Measurements from ENCODE around the gene C20orf96. TPM values are rescaled to one million over a fixed set of nuclear protein-coding genes. Genes with fewer than 3 reads are reported as not detected.

Gene C20orf96
- total and polyA plus RNA-seq, 2 donors (not counting 3 experiments of a cell fraction or from before 2014, with no cell fraction given): 17.0 to 17.2 TPM

DNA sequence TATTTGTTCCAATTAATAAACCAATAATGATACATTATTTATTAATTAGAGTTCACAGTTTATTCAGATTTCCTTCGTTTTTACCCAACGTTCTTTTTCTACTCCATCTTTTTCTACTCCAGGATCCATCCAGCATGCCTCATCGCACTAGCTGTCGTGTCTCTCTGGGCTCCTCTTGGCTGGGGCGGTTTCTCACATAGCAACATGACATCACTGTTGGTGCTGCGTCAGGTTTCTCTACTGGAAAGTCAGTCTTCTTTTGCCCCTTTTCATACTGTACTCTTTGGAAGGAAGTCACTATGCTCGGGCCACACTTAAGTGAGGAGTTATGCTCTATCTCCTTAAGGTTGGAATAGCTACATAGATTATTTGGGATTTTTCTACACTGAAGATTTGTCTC is 21.1 kb upstream of the C20orf96 start:
- intact Hi-C loops (cut with micrococcal nuclease): no loop called here
- POLR2A ChIA-PET: no interaction called here
- no peak for FAIRE-seq

DNA sequence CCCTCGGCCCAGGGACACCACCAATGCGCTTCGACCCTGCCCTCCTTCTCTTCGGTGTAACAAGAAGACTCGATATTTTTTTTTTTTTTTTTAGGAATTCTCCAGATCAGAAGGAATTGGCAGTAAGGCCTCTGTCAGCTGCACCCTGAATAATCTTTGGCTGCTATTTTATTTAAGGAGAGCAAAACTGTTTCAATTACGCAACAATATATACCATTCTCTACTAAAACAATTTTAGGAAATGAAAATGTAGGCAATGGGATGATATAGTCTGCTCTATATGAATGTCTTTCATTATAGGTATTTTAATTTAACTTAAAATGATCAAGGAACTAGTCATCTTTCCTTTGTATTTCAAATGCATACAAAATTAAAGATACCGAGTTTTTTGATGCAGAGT is 20.1 kb upstream of the C20orf96 start:
- Histone ChIP-seq H3K27ac (ENCODE audit: insufficient read depth, low read depth, low read length) (peak overlapping the region; percentile 96), H2AFZ (ENCODE audit: low read depth, low read length) (no peak overlapping the region), H4K20me1 (replicated peaks; ENCODE audit: control insufficient read depth, extremely low read depth, insufficient read depth, low read length) (no peaks in the 10 kb centered on the region), H3K9me1 (replicated peaks; ENCODE audit: control insufficient read depth, extremely low read depth, insufficient read depth, low read length) (no peaks in the 10 kb centered on the region), H3K9me3 (replicated peaks; ENCODE audit: control insufficient read depth, insufficient read depth, low read length) (no peaks in the 10 kb centered on the region), H3K4me1 (ENCODE audit: control insufficient read depth, extremely low read depth, insufficient read depth, low read length) (peaks cover 31% of the 10 kb centered on the region), H3K36me3 (ENCODE audit: control insufficient read depth in 2 of 2, extremely low read depth in 1 of 2, insufficient read depth in 2 of 2, low read length in 2 of 2) (no peaks in the 10 kb centered on the region), H3K4me2 (ENCODE audit: insufficient read depth, low read length) (peak overlapping the region; percentile 37), H3K27me3 (ENCODE audit: control insufficient read depth in 2 of 2, insufficient read depth in 2 of 2, low read length in 2 of 2) (no peaks in the 10 kb centered on the region), H3K4me3 (replicated peaks in 1 of 3; ENCODE audit: insufficient read depth in 1 of 3, low read depth in 1 of 3, low read length in 3 of 3) (no peak overlapping the region), H3K9ac (replicated peaks; ENCODE audit: extremely low read depth, insufficient read depth, low read length) (peak overlapping the region; percentile 19), H3K79me2 (ENCODE audit: control insufficient read depth, insufficient read depth, low read length) (no peaks in the 10 kb centered on the region)
- intact Hi-C loops (cut with micrococcal nuclease) (loop anchor here (1.0 kb wide), 2 partner anchors 13 to 14 kb away; partner anchors contain the start of gene ZCCHC3), dilution Hi-C loops (cut with MboI; ENCODE audit: extremely low pct_ligation_motif_present, low sequenced_read_pairs) (no loop called here)
- CTCF ChIA-PET: interaction anchor here (1.1 to 2.0 kb wide), 5 partner anchors 11 to 121 kb away, joined by 3 to 18 read pairs (median 8); partner anchors contain the start of gene SOX12
- BruUV-seq (replicated peaks): no TSS peak
- FAIRE-seq (no peak), DNase-seq (ENCODE audit: low read depth, low spot score) (no peak)
- POLR2A ChIA-PET: interaction anchor here (0.7 to 1.8 kb wide), 4 partner anchors 12 to 673 kb away, joined by 5 to 9 read pairs (median 7); partner anchors contain the start of gene SOX12
- TF ChIP-seq, protein P1, sequence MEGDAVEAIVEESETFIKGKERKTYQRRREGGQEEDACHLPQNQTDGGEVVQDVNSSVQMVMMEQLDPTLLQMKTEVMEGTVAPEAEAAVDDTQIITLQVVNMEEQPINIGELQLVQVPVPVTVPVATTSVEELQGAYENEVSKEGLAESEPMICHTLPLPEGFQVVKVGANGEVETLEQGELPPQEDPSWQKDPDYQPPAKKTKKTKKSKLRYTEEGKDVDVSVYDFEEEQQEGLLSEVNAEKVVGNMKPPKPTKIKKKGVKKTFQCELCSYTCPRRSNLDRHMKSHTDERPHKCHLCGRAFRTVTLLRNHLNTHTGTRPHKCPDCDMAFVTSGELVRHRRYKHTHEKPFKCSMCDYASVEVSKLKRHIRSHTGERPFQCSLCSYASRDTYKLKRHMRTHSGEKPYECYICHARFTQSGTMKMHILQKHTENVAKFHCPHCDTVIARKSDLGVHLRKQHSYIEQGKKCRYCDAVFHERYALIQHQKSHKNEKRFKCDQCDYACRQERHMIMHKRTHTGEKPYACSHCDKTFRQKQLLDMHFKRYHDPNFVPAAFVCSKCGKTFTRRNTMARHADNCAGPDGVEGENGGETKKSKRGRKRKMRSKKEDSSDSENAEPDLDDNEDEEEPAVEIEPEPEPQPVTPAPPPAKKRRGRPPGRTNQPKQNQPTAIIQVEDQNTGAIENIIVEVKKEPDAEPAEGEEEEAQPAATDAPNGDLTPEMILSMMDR (IDR thresholded peaks at IDR 0.05; ENCODE audit: extremely low read depth in 1 of 2, insufficient read depth in 1 of 2, low read depth in 1 of 2, low read length in 2 of 2): no peak
- TF ChIP-seq, protein P2, sequence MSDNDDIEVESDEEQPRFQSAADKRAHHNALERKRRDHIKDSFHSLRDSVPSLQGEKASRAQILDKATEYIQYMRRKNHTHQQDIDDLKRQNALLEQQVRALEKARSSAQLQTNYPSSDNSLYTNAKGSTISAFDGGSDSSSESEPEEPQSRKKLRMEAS (IDR thresholded peaks at IDR 0.05; ENCODE audit: insufficient read depth, insufficient read length): no peak
- TF ChIP-seq POLR2A (IDR thresholded peaks at IDR 0.05; ENCODE audit: low read depth, low read length) (no peak), POLR2AphosphoS5 (IDR thresholded peaks at IDR 0.05; ENCODE audit: insufficient read depth, low read depth, low read length) (no peak), EZH2 (IDR thresholded peaks at IDR 0.05; ENCODE audit: borderline replicate concordance, low read depth, low read length, severe bottlenecking) (no peak), GATA2 (IDR thresholded peaks at IDR 0.05; ENCODE audit: insufficient read depth, insufficient read length, low read depth, low read length) (no peak), JUN (IDR thresholded peaks at IDR 0.05; ENCODE audit: borderline replicate concordance, insufficient read depth, insufficient read length, low read depth) (no peak), MYC (IDR thresholded peaks at IDR 0.05; ENCODE audit: low read depth, low read length) (no peak)

More for the DNA sequence above, 21.1 kb upstream of the C20orf96 start:
- dilution Hi-C loops (cut with MboI; ENCODE audit: extremely low pct_ligation_motif_present, low sequenced_read_pairs): no loop called here
- BruUV-seq (replicated peaks): no TSS peak
- no peaks in the 10 kb centered on the region for H3K36me3 ChIP-seq (ENCODE audit: control insufficient read depth in 2 of 2, extremely low read depth in 1 of 2, insufficient read depth in 2 of 2, low read length in 2 of 2)
- no peak for TF ChIP-seq POLR2AphosphoS5 (IDR thresholded peaks at IDR 0.05; ENCODE audit: insufficient read depth, low read depth, low read length)
- TF ChIP-seq, protein P2 (IDR thresholded peaks at IDR 0.05; ENCODE audit: insufficient read depth, insufficient read length): no peak
- TF ChIP-seq FOS (IDR thresholded peaks at IDR 0.05; ENCODE audit: borderline replicate concordance, insufficient read depth, low read length): no peak
- no peak for TF ChIP-seq EZH2 (IDR thresholded peaks at IDR 0.05; ENCODE audit: borderline replicate concordance, low read depth, low read length, severe bottlenecking)
- H3K9ac ChIP-seq (replicated peaks; ENCODE audit: extremely low read depth, insufficient read depth, low read length): no peak overlapping the region
- H3K4me3 ChIP-seq (replicated peaks in 1 of 3; ENCODE audit: insufficient read depth in 1 of 3, low read depth in 1 of 3, low read length in 3 of 3): no peak overlapping the region
- no peak overlapping the region for H3K27ac ChIP-seq (ENCODE audit: insufficient read depth, low read depth, low read length)
- H3K9me1 ChIP-seq (replicated peaks; ENCODE audit: control insufficient read depth, extremely low read depth, insufficient read depth, low read length): no peaks in the 10 kb centered on the region
- H2AFZ ChIP-seq (ENCODE audit: low read depth, low read length): no peak overlapping the region
- no peak overlapping the region for H3K4me2 ChIP-seq (ENCODE audit: insufficient read depth, low read length)
- no peaks in the 10 kb centered on the region for H3K27me3 ChIP-seq (ENCODE audit: control insufficient read depth in 2 of 2, insufficient read depth in 2 of 2, low read length in 2 of 2)
- no peaks in the 10 kb centered on the region for H3K9me3 ChIP-seq (replicated peaks; ENCODE audit: control insufficient read depth, insufficient read depth, low read length)
- no peaks in the 10 kb centered on the region for H4K20me1 ChIP-seq (replicated peaks; ENCODE audit: control insufficient read depth, extremely low read depth, insufficient read depth, low read length)
- no peaks in the 10 kb centered on the region for H3K79me2 ChIP-seq (ENCODE audit: control insufficient read depth, insufficient read depth, low read length)
- H3K4me1 ChIP-seq (ENCODE audit: control insufficient read depth, extremely low read depth, insufficient read depth, low read length): peaks cover 31% of the 10 kb centered on the region
- no peak for DNase-seq (ENCODE audit: low read depth, low spot score)
- CTCF ChIA-PET: interaction anchor here (1.1 to 1.2 kb wide), 2 partner anchors 15 to 19 kb away, joined by 3 to 4 read pairs; no protein-coding TSS in a partner anchor
